Stimulated activated memory B cell treated with anti-CD40 and anti-IgM and Interleukin-4, amounts not matched to agents 10 μg/mL and 1 μg/mL and 100 μg/mL, for 72 hours (primary cell): Measurements from ENCODE around the gene ATG5.
A peak's percentile ranks its signal among the peaks of the same experiment; 100 is the strongest.

ENCODE experiments used
- ATAC-seq: fragments of 150-1000 bp; cut with Tn5 transposase; 2 replicates; pipeline ENCODE4 v1.10.0; 2021
- H3K27ac Mint-ChIP-seq: one replicate; pipeline ENCODE4 v1.8.0; 2022; ENCODE audit warnings: mild to moderate bottlenecking, mixed read lengths
- H3K27me3 Mint-ChIP-seq: one replicate; pipeline ENCODE4 v1.8.0; 2022; ENCODE audit warnings: mixed read lengths
- H3K36me3 Mint-ChIP-seq: one replicate; pipeline ENCODE4 v1.8.0; 2022; ENCODE audit warnings: mixed read lengths
- H3K4me1 Mint-ChIP-seq: one replicate; pipeline ENCODE4 v1.8.0; 2022; ENCODE audit warnings: mixed read lengths
- H3K4me3 Mint-ChIP-seq: one replicate; pipeline ENCODE4 v1.8.0; 2022; ENCODE audit warnings: mild to moderate bottlenecking, moderate library complexity, mixed read lengths
- H3K9me3 Mint-ChIP-seq: one replicate; pipeline ENCODE4 v1.8.0; 2022; ENCODE audit warnings: mixed read lengths

ATG5 gene

GRCh38 chr6:106138151-106138550, 187.4 kb downstream of the ATG5 start:
- Mint-ChIP-seq H3K27me3 (no peaks in the 10 kb centered on the region), H3K27ac (peak overlapping the region; percentile 5), H3K4me1 (peaks cover 30% of the 10 kb centered on the region), H3K9me3 (no peaks in the 10 kb centered on the region), H3K36me3 (no peaks in the 10 kb centered on the region), H3K4me3 (no peak overlapping the region)
- ATAC-seq: peak; percentile 69

DNA sequence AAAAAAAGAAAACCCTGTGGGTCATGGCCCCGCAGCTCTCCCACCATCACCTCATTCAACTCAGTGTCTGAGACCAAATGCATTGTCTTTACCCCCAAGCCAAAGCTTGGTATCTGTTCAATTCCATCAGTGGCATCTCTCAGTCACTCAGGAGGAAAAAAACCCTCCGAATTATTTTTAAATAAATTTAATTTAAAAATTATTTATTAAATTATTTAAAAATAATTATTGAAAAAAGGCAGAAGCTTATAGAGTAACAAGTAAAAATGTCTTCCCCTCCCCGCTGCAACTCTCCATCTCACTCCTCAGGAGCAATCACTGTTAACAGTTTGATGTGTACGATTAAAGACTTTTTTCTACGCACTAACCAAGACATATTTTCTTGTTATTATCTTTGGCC, 188.7 kb downstream of the ATG5 start:
- H3K27ac Mint-ChIP-seq: no peak overlapping the region
- no peaks in the 10 kb centered on the region for H3K36me3 Mint-ChIP-seq
- H3K9me3 Mint-ChIP-seq: no peaks in the 10 kb centered on the region
- H3K4me3 Mint-ChIP-seq: no peak overlapping the region
- H3K27me3 Mint-ChIP-seq: no peaks in the 10 kb centered on the region
- ATAC-seq: no peak
- peaks cover 19% of the 10 kb centered on the region for H3K4me1 Mint-ChIP-seq

DNA sequence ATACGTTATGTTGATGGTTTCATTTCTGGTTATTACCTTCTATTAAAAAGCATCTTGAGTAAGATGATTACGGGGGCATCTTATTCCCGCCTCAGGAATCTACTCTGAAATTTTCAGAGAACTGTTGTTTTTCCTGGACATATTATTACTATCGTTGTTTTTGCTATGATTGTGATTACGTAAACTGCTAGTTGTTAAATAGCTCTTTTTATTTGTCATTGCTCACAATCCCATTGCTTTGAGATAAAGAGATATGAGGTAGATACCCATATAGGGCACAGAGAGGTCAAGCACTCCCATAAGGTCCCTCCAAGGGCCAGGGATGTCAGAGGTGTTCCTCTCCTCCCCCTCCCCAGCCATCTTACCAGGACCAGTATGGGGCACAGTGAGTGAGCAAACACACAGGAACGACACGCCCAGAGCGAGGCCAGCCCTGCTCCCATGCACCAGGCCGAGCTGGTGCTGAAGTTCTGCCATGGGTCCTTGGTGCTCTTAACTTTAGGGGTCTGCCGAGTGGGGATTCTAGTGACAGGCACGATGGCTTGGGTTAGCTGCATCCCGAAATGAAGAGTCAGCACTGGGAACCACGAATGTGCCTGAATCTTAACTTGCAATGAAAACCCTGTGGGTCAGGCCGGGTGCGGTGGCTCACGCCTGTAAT, 189.5 kb downstream of the ATG5 start:
- no peak overlapping the region for H3K27ac Mint-ChIP-seq
- no peaks in the 10 kb centered on the region for H3K27me3 Mint-ChIP-seq
- no peaks in the 10 kb centered on the region for H3K9me3 Mint-ChIP-seq
- H3K4me3 Mint-ChIP-seq: no peak overlapping the region
- no peak for ATAC-seq
- peaks cover 12% of the 10 kb centered on the region for H3K4me1 Mint-ChIP-seq
- H3K36me3 Mint-ChIP-seq: no peaks in the 10 kb centered on the region

GRCh38 chr6:106134906-106135634, 190.5 kb downstream of the ATG5 start:
- ATAC-seq: no peak
- Mint-ChIP-seq H3K27me3 (no peaks in the 10 kb centered on the region), H3K36me3 (no peaks in the 10 kb centered on the region), H3K27ac (no peak overlapping the region), H3K4me1 (peaks cover 12% of the 10 kb centered on the region), H3K9me3 (no peaks in the 10 kb centered on the region), H3K4me3 (no peak overlapping the region)
